ENCODE data around the gene THRB. TPM values are rescaled to one million over a fixed set of nuclear protein-coding genes. Genes with fewer than 3 reads are reported as not detected.
"Not testable (repeated sequence)": the region's sequence is repeated elsewhere in the genome, so short reads cannot be mapped to it uniquely, and the experiment has no call there.

THRB gene
- polyA plus RNA-seq, 3 donors, result 27.1 to 31.1 (median 28.1) TPM

- DNase-seq (ENCODE audit: low read depth in 3 of 3, low spot score in 2 of 3), result no peak
Observed at GRCh38 chr3:24135280-24135679, 359.4 kb downstream of the THRB start.

GRCh38 chr3:24133942-24134341 is 360.7 kb downstream of the THRB start:
- DNase-seq (ENCODE audit: low read depth in 3 of 3, low spot score in 2 of 3), result no peak

- DNase-seq (ENCODE audit: low read depth in 3 of 3, low spot score in 2 of 3), result no peak
Observed at GRCh38 chr3:24133436-24133835, 361.2 kb downstream of the THRB start.

- DNase-seq (ENCODE audit: low read depth in 3 of 3, low spot score in 2 of 3), result no peak
Observed at GRCh38 chr3:24129549-24129948, 365.1 kb downstream of the THRB start.

GRCh38 chr3:24128199-24129005 is 366.2 kb downstream of the THRB start:
- DNase-seq (ENCODE audit: low read depth in 3 of 3, low spot score in 2 of 3), result no peak

- DNase-seq (ENCODE audit: low read depth in 3 of 3, low spot score in 2 of 3), result no peak
Observed at GRCh38 chr3:24123596-24123995, 371.1 kb downstream of the THRB start.

GRCh38 chr3:24120434-24120833 is 374.2 kb downstream of the THRB start:
- DNase-seq (ENCODE audit: low read depth in 3 of 3, low spot score in 2 of 3), result no peak

- DNase-seq (ENCODE audit: low read depth in 3 of 3, low spot score in 2 of 3), result no peak
Observed at GRCh38 chr3:24119321-24119751, 375.3 kb downstream of the THRB start.

GRCh38 chr3:24117508-24117907 is 377.1 kb downstream of the THRB start:
- no peak for DNase-seq (ENCODE audit: low read depth in 3 of 3, low spot score in 2 of 3)

- DNase-seq (ENCODE audit: low read depth in 3 of 3, low spot score in 2 of 3), result no peak
Observed at GRCh38 chr3:24111711-24112110, 382.9 kb downstream of the THRB start.

GRCh38 chr3:24110051-24110450 is 384.6 kb downstream of the THRB start:
- DNase-seq (ENCODE audit: low read depth in 3 of 3, low spot score in 2 of 3), result no peak

- no peak for DNase-seq (ENCODE audit: low read depth in 3 of 3, low spot score in 2 of 3)
Observed at GRCh38 chr3:24101676-24102168, 392.9 kb downstream of the THRB start.

- no peak for DNase-seq (ENCODE audit: low read depth in 3 of 3, low spot score in 2 of 3)
Observed at GRCh38 chr3:24100696-24101402, 393.8 kb downstream of the THRB start.

- no peak for DNase-seq (ENCODE audit: low read depth in 3 of 3, low spot score in 2 of 3)
Observed at GRCh38 chr3:24096695-24097290, 397.9 kb downstream of the THRB start.

GRCh38 chr3:24096271-24096670 is 398.4 kb downstream of the THRB start:
- DNase-seq (ENCODE audit: low read depth in 3 of 3, low spot score in 2 of 3), result no peak

GRCh38 chr3:24094818-24095217 is 399.8 kb downstream of the THRB start:
- not testable (repeated sequence) for DNase-seq (ENCODE audit: low read depth in 3 of 3, low spot score in 2 of 3)

- DNase-seq (ENCODE audit: low read depth in 3 of 3, low spot score in 2 of 3), result no peak
Observed at GRCh38 chr3:24088782-24089181, 405.9 kb downstream of the THRB start.

GRCh38 chr3:24087469-24087868 is 407.2 kb downstream of the THRB start:
- DNase-seq (ENCODE audit: low read depth in 3 of 3, low spot score in 2 of 3), result no peak

- no peak for DNase-seq (ENCODE audit: low read depth in 3 of 3, low spot score in 2 of 3)
Observed at GRCh38 chr3:24086617-24087404, 407.8 kb downstream of the THRB start.

- no peak for DNase-seq (ENCODE audit: low read depth in 3 of 3, low spot score in 2 of 3)
Observed at GRCh38 chr3:24086206-24086605, 408.4 kb downstream of the THRB start.

- no peak for DNase-seq (ENCODE audit: low read depth in 3 of 3, low spot score in 2 of 3)
Observed at GRCh38 chr3:24072193-24072592, 422.5 kb downstream of the THRB start.
